H1 (cell line): ENCODE results near the gene EEPD1. TPM values are rescaled to one million over a fixed set of nuclear protein-coding genes. Genes with fewer than 3 reads are reported as not detected.

Source experiments
- CTCF ChIA-PET: fragments of 300-600 bp; sonication (Branson Sonifier 250); formaldehyde crosslinking; loops from one replicate; lab custom pipeline; 2021; ENCODE audit not compliant: partially characterized antibody; lab: Charles Lee
- POLR2A ChIA-PET: fragments of 300-600 bp; sonication (Branson Sonifier 250); formaldehyde crosslinking; loops from one replicate; lab custom pipeline; 2021; ENCODE audit warnings: inconsistent platforms; ENCODE audit not compliant: partially characterized antibody; lab: Charles Lee
- DNase-seq, 2 experiments: peaks; one replicate each; pipeline versions ENCODE4 v3.0.0 to v3.0.0-alpha.2; 2010 to 2022; ENCODE audit warnings: low spot score in 2 of 2, low read depth in 1 of 2, mixed read lengths in 1 of 2
- FAIRE-seq: peaks from 2 replicates; lab custom pipeline; 2011; peaks lifted over from hg19 to GRCh38; lab: Jason Lieb, UNC
- H2AFZ ChIP-seq: 2 replicates; pipeline ENCODE4 v1.8.1; 2012; ENCODE audit warnings: low read length, inconsistent platforms
- H2AK5ac ChIP-seq: 2 replicates; pipeline ENCODE4 v1.6.1; 2013; ENCODE audit warnings: low read depth, low read length
- H2BK120ac ChIP-seq: replicated peaks from 2 replicates; pipeline ENCODE3; 2013; ENCODE audit warnings: low read depth, low read length, inconsistent platforms
- H2BK12ac ChIP-seq: 2 replicates; pipeline ENCODE4 v1.6.1; 2013; ENCODE audit warnings: low read depth, low read length
- H2BK15ac ChIP-seq: 2 replicates; pipeline ENCODE4 v1.6.1; 2013; ENCODE audit warnings: low read length
- H2BK20ac ChIP-seq: 2 replicates; pipeline ENCODE4 v1.6.1; 2013; ENCODE audit warnings: low read length
- H2BK5ac ChIP-seq: 2 replicates; pipeline ENCODE4 v1.6.1; 2013; ENCODE audit warnings: low read depth, low read length
- H3K14ac ChIP-seq: 2 replicates; pipeline ENCODE4 v1.6.1; 2013; ENCODE audit warnings: inconsistent platforms; ENCODE audit not compliant: insufficient read length
- H3K18ac ChIP-seq: 2 replicates; pipeline ENCODE4 v1.6.1; 2013; ENCODE audit warnings: low read length; ENCODE audit errors: extremely low read depth
- H3K23ac ChIP-seq: 2 replicates; pipeline ENCODE4 v1.6.1; 2013; ENCODE audit warnings: inconsistent platforms; ENCODE audit not compliant: insufficient read length
- H3K23me2 ChIP-seq: 2 replicates; pipeline ENCODE4 v1.6.1; 2013; ENCODE audit warnings: low read depth, low read length
- H3K27ac ChIP-seq: 2 replicates; pipeline ENCODE4 v1.6.1; 2011; ENCODE audit warnings: low read depth, low read length, inconsistent platforms
- H3K27me3 ChIP-seq, 4 experiments: replicated peaks in 1 of 4; 1 replicate in 1 of 4; 2 replicates in 3 of 4; pipeline versions ENCODE4 v1.6.1 to v1.8.1; 2011 to 2013; ENCODE audit warnings: low read length in 3 of 4, mild to moderate bottlenecking in 3 of 4, inconsistent platforms in 2 of 4, mixed read lengths in 2 of 4, moderate library complexity in 1 of 4; ENCODE audit not compliant: control insufficient read depth in 3 of 4, insufficient read depth in 3 of 4; ENCODE audit errors: extremely low read depth in 1 of 4
- H3K36me3 ChIP-seq, 4 experiments: 2 replicates each; pipeline versions ENCODE4 v1.6.1 to v1.8.1; 2011 to 2013; ENCODE audit warnings: mild to moderate bottlenecking in 4 of 4, low read length in 3 of 4, moderate library complexity in 2 of 4, control low read depth in 1 of 4, inconsistent platforms in 1 of 4; ENCODE audit not compliant: insufficient read depth in 4 of 4, control insufficient read depth in 2 of 4
- H3K4ac ChIP-seq: replicated peaks from 2 replicates; pipeline ENCODE3; 2013; ENCODE audit warnings: low read length, low read depth, mixed read lengths, inconsistent platforms; ENCODE audit not compliant: insufficient read length
- H3K4me1 ChIP-seq, 4 experiments: replicated peaks in 1 of 4; 1 replicate in 1 of 4; 2 replicates in 3 of 4; pipeline versions ENCODE4 v1.6.1 to v1.8.1; 2011 to 2013; ENCODE audit warnings: low read length in 3 of 4, inconsistent platforms in 2 of 4, mixed read lengths in 1 of 4; ENCODE audit not compliant: insufficient read depth in 4 of 4, control insufficient read depth in 3 of 4
- H3K4me2 ChIP-seq, 2 experiments: 2 replicates each; pipeline versions ENCODE4 v1.6.1 to v1.8.1; 2011 to 2013; ENCODE audit warnings: low read depth in 2 of 2, low read length in 2 of 2, control low read depth in 1 of 2, inconsistent platforms in 1 of 2, mild to moderate bottlenecking in 1 of 2; ENCODE audit not compliant: insufficient read depth in 1 of 2
- H3K4me3 ChIP-seq, 4 experiments: fragments of 200-600, 300-600 bp in 1 of 4; sonication (generic), shearing (Covaris generic), sonication (Bioruptor Twin) in 1 of 4; 2 replicates each; pipeline versions ENCODE4 v1.5.1 to v1.8.1; 2011 to 2016; ENCODE audit warnings: low read length in 4 of 4, low read depth in 3 of 4, control low read depth in 2 of 4, inconsistent platforms in 2 of 4, mild to moderate bottlenecking in 2 of 4, mixed read lengths in 1 of 4, moderate library complexity in 1 of 4; ENCODE audit not compliant: insufficient read depth in 2 of 4; ENCODE audit errors: extremely low read depth in 1 of 4
- H3K56ac ChIP-seq: replicated peaks from 2 replicates; pipeline ENCODE3; 2013; ENCODE audit warnings: low read depth, mild to moderate bottlenecking, mixed read lengths, low read length, inconsistent platforms; ENCODE audit not compliant: insufficient read length
- H3K79me1 ChIP-seq: 2 replicates; pipeline ENCODE4 v1.6.1; 2013; ENCODE audit warnings: low read depth, low read length, control low read depth
- H3K79me2 ChIP-seq, 2 experiments: 2 replicates each; pipeline versions ENCODE4 v1.6.1 to v1.8.1; 2012 to 2013; ENCODE audit warnings: low read length in 2 of 2, mild to moderate bottlenecking in 2 of 2, inconsistent platforms in 1 of 2; ENCODE audit not compliant: insufficient read depth in 2 of 2, control insufficient read depth in 1 of 2
- H3K9ac ChIP-seq, 4 experiments: replicated peaks in 1 of 4; 1 replicate in 1 of 4; 2 replicates in 3 of 4; pipeline versions ENCODE4 v1.6.1 to v1.8.1; 2011 to 2013; ENCODE audit warnings: low read depth in 3 of 4, low read length in 3 of 4, control low read depth in 2 of 4, mild to moderate bottlenecking in 2 of 4, moderate library complexity in 2 of 4, inconsistent platforms in 1 of 4; ENCODE audit errors: extremely low read depth in 1 of 4
- H3K9me3 ChIP-seq, 2 experiments: 2 replicates each; pipeline versions ENCODE4 v1.6.1 to v1.8.1; 2012 to 2013; ENCODE audit warnings: mild to moderate bottlenecking in 2 of 2, moderate library complexity in 2 of 2, control low read depth in 1 of 2, inconsistent platforms in 1 of 2, low read depth in 1 of 2, low read length in 1 of 2, mixed read lengths in 1 of 2; ENCODE audit not compliant: insufficient read depth in 2 of 2
- H4K20me1 ChIP-seq, 2 experiments: replicated peaks in 1 of 2; 2 replicates each; pipeline versions ENCODE3 to v1.8.1; 2011 to 2013; ENCODE audit warnings: inconsistent platforms in 2 of 2, low read length in 2 of 2, mild to moderate bottlenecking in 1 of 2; ENCODE audit not compliant: insufficient read depth in 2 of 2, control insufficient read depth in 1 of 2
- H4K5ac ChIP-seq: 2 replicates; pipeline ENCODE4 v1.6.1; 2013; ENCODE audit warnings: low read length, low read depth, mixed read lengths, inconsistent platforms; ENCODE audit not compliant: insufficient read length
- H4K8ac ChIP-seq: 2 replicates; pipeline ENCODE4 v1.8.0; 2013; ENCODE audit warnings: mild to moderate bottlenecking, moderate library complexity, low read length, inconsistent platforms; ENCODE audit not compliant: insufficient read depth; ENCODE audit errors: extremely low read depth
- H4K91ac ChIP-seq: replicated peaks from 2 replicates; pipeline ENCODE3; 2013; ENCODE audit warnings: low read length, mixed read lengths, inconsistent platforms; ENCODE audit not compliant: insufficient read length
- CTBP2 ChIP-seq: IDR thresholded peaks from 2 replicates; pipeline ENCODE4 v1.7.0; 2011; ENCODE audit warnings: borderline replicate concordance, mild to moderate bottlenecking, moderate library complexity, mixed read lengths, low read length; ENCODE audit not compliant: insufficient read depth, insufficient read length
- JUN ChIP-seq: IDR thresholded peaks from 2 replicates; pipeline ENCODE4 v1.6.1; 2011; ENCODE audit warnings: low read depth, mild to moderate bottlenecking, improper control_type of control experiment, low read length
- SP1 ChIP-seq: IDR thresholded peaks from 2 replicates; pipeline ENCODE4 v1.6.1; 2011; ENCODE audit warnings: low read depth, low read length
- ZNF274 ChIP-seq: IDR thresholded peaks from 2 replicates; pipeline ENCODE4 v1.7.0; 2012; ENCODE audit warnings: low read length, borderline replicate concordance; ENCODE audit errors: extremely low read depth
- WGBS, 2 experiments: shearing (Covaris generic) in 1 of 2; methylation state at CpG; one replicate each; pipeline versions ENCODE4 v1.1.6 to v1.1.7; 2013 to 2015; ENCODE audit warnings: low lambda C conversion rate in 2 of 2, mixed read lengths in 2 of 2, inconsistent platforms in 1 of 2, low coverage in 1 of 2, missing lambda C conversion rate in 1 of 2; ENCODE audit not compliant: insufficient replicate concordance in 2 of 2, insufficient coverage in 1 of 2, insufficient read length in 1 of 2; ENCODE audit errors: extremely low coverage in 1 of 2, missing lambda C conversion rate in 1 of 2; 5-methylcytosine and 5-hydroxymethylcytosine counted together
- polyA plus RNA-seq, 7 experiments: library from polyadenylated mRNA; depleted of rRNA in 3 of 7; stranded (reverse) in 5 of 7; unstranded in 2 of 7; fragments of >200 nt in 5 of 7; fragments of 200-250 nt in 2 of 7; gene quantifications; 1 replicate in 5 of 7; 2 replicates in 1 of 7; 4 replicates in 1 of 7; pipeline versions ENCODE4 v1.2.1 to v1.2.3, GENCODE V29; 2011 to 2013; ENCODE audit warnings: missing spikeins in 2 of 7, mixed read lengths in 2 of 7
- total RNA-seq: library from RNA; stranded (reverse); fragmentation: NEBNext Ultra II Directional; extraction: Animal tissue kit (Norgen Biotek cat#: 25700); gene quantifications from 2 replicates; pipeline ENCODE4 v1.2.1, GENCODE V29; 2021

The EEPD1 gene
- total and polyA plus RNA-seq, 2 of the 8 experiments (the other 6 are each of a cell fraction or from before 2014, with no cell fraction given) = 3.1 to 7.8 TPM

DNA sequence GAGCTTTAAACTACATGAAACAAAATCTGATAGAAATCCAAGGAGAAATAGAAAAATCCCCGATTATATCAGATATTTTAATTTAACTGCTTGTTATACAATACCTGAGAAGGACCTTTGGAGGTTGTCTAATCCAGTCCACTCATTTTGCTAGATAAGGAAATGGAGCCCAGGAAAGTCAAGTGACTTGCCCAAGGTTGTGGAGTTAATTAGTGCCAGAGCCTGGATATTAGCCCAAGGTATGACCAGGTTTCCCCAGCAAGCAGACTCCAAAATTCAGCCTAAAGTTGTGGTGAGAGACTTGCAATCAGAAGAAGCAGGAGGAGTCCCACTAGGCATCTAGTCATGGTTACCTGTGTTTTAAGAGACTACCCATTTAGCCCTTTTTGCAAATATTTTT, 11.7 kb upstream of the EEPD1 start:
- Histone ChIP-seq H3K36me3 (no peaks in the 10 kb centered on the region), H2BK120ac (no peak overlapping the region), H2BK12ac (no peak overlapping the region), H3K27me3 (peaks cover 0 to 2% (median 0%) of the 10 kb centered on the region in 4 experiments; a peak in 1 of 7 replicates), H4K20me1 (no peaks in the 10 kb centered on the region), H2AK5ac (no peak overlapping the region), H3K9me3 (no peaks in the 10 kb centered on the region), H3K4me2 (no peak overlapping the region), H2AFZ (no peak overlapping the region), H4K91ac (no peak overlapping the region), H3K4me1 (no peaks in the 10 kb centered on the region), H2BK15ac (no peak overlapping the region), H2BK5ac (no peak overlapping the region), H3K18ac (no peak overlapping the region), H4K5ac (no peak overlapping the region), H3K56ac (no peak overlapping the region), H3K23me2 (no peaks in the 10 kb centered on the region), H3K79me1 (no peaks in the 10 kb centered on the region), H3K4me3 (no peak overlapping the region), H3K27ac (no peak overlapping the region), H3K4ac (no peak overlapping the region), H2BK20ac (no peak overlapping the region), H3K23ac (no peak overlapping the region), H3K79me2 (no peaks in the 10 kb centered on the region), H4K8ac (no peak overlapping the region), H3K9ac (no peak overlapping the region), H3K14ac (no peak overlapping the region)
- POLR2A ChIA-PET = no interaction called here
- CTCF ChIA-PET = interaction anchor here (0.5 to 1.4 kb wide), 4 partner anchors 9 to 178 kb away, joined by 3 to 11 read pairs (median 4); no protein-coding TSS in a partner anchor
- DNase-seq = no peak
- 82% methylated on average over 1 of the region's 1 CpG; no CpG with 5 or more reads in 1 of the 2 experiments for WGBS, 2 experiments
- no peak for FAIRE-seq
- TF ChIP-seq SP1 = no peak
- no peak for TF ChIP-seq JUN
- TF ChIP-seq CTBP2 = no peak
- no peak for TF ChIP-seq ZNF274
